Smooth muscle cell of the brain vasculature (primary cell): Measurements from ENCODE around the gene SESN1.

Source experiments
- DNase-seq: peaks from one replicate; pipeline ENCODE4 v3.0.0-alpha.2; 2012; ENCODE audit warnings: low read depth, low spot score

Gene SESN1

GRCh38 chr6:109029313-109029712, 65.3 kb downstream of the SESN1 start:
- no peak for DNase-seq

DNA sequence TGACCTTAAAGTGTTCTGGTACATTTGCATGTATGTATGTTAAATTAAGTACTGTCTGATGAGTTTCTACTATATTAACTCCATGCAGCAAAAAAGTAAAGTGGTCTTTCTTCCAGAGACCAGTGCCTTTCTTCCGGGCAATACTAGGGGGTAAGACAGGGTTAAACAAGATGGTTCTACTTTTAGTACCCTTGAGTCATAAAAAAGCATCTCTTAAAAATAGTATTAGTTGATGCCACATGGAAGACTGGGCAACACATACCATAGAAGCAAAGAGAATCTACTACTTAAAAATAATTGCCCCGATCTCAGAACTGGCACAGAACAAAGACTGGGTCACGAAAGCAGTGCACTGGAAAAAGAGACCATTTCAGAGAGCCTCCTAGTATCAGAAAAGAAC, 66.2 kb downstream of the SESN1 start:
- no peak for DNase-seq

GRCh38 chr6:109027964-109028363, 66.7 kb downstream of the SESN1 start:
- no peak for DNase-seq

GRCh38 chr6:109025639-109026038, 69.0 kb downstream of the SESN1 start:
- no peak for DNase-seq

DNA sequence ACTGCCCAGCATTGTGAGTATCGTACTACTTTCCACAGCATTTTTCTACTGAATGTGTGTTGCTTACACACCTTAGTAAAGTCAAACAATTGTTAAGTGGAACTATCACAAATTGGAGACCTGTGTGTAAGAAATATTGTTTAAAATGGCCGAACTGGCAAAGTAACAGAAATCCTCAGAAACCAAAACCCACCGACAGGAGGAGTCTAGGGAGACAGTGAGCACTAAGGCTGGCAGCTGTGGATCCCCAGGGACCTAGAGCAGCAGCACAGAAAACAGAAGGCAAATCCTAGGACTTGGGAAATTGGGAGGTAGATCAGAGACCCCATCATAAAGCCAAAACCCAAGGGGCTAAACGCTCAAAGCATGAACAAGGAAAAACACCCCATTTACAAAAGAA, 69.9 kb downstream of the SESN1 start:
- no peak for DNase-seq

DNA sequence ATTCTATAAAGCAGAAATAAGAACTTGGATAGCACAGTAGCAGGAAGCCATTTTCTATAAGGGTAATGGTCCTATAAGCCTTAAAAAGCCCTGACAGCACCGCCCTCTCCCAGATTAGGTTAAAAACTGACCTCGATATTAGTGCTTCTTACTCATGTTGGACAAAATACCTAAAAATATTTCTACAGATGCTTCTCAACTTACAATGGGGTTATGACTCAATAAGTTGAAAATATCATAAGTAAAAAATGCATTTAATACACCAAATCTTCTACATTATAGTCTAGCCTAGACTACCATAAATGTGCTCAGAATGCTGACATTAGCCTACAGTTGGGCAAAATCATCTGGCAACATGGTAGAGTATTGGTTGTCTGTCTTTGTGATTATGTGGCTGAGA, 70.3 kb downstream of the SESN1 start:
- DNase-seq: no peak

- no peak for DNase-seq
These were observed 71.2 kb downstream of the SESN1 start for GRCh38 chr6:109023356-109023925.

DNA sequence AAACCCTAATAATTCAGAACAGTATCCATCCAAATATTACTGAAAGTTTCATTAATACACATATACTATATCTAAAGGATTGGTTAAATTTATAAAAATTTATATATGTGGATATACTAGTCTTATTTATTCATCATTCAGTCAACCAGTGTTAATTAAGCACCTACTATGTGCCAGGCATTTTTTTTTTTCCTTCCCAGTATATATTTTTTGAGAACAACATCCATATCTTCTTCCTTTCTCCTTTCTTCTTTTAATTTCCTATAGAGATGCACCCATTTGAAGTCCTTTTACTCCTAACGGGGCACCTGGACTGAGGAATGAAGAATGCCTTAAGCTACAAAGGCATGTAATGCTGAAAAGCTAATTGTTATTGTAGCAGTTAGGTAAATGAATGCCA, 72.8 kb downstream of the SESN1 start:
- no peak for DNase-seq

DNA sequence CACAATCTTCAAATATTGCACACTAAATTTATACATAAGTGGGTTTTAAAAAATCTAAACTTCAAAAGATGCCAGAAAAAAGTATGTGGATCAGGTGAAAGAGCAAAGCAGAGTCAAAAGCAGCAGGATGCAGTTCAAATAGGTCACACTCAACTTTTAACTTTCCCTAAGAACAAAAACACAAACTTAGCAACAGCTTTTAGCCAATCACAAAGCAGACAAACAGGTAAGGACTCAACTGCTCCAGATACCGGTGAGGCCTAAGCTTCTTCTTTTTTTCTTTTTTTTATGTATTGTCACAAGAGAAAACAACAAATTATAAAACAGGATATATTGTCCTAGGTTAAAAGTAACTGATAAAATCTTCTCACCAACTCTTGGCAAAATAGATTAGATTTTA, 74.7 kb downstream of the SESN1 start:
- no peak for DNase-seq

DNA sequence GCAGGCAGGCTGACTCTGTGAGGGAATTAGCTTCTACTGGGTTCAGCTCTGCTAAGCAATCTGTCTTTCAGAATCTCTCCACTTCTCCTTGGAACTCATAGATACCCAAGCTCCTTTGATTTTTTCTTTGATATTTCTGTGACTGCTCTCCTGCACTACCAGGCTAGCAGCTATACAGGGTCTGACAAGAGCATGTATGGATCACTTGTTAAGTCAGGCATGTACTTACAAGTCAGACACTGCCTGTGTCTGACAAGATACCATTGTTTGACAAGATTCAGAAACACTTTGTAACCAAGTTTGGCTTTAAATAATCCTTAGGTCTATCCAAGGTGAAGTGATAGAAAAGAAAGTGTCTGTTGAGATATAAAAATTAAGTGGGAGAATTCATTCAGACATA, 79.5 kb downstream of the SESN1 start:
- DNase-seq: no peak

DNA sequence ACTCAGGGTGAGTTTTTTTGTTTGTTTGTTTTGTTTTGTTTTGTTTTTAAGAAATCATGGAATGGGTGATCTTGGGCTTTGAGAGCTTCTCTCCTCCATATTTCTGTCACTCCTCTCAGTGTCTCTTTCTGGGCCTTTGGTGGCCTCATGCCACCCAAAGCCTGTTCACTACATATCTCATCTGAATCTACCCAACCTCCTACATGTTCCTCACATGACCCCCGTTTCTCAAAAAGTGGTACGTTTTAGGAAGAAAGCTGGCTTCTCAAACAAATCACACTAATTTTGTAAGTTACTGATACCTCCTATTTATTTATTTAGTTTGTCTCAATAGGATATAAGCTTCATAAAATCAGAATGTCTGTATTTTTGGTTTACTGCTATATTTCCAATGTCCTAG, 80.0 kb downstream of the SESN1 start:
- DNase-seq: no peak

DNA sequence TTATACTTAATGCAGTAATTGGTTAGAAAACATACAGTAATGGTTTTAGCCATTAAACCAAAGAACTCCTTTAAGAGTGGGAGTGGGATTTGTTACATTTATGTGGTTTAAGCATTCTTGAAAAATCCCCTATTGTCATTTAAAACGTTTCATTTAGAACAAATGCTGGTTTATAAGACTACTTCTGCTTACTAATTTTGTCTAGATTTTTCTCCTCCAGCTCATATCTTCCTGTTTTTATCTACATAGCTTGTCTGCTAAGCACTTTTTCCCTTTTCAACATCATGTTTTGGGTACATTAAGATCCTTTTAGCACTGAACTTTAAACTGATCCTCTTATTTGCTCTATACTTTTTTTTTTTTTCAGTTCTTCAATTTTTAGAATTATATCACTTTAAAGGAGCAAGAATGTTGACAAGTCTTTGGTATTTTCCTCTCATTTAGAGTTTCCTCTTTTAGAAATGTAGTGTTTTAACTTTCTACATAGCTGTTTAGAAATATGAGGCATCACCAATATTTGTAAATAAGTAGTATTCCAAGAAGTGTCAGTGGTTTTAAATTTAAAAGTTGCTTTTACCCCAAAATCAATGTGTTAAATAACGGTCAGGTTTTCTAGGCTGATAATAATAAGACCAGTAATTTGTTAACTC, 80.9 kb downstream of the SESN1 start:
- DNase-seq: no peak

DNA sequence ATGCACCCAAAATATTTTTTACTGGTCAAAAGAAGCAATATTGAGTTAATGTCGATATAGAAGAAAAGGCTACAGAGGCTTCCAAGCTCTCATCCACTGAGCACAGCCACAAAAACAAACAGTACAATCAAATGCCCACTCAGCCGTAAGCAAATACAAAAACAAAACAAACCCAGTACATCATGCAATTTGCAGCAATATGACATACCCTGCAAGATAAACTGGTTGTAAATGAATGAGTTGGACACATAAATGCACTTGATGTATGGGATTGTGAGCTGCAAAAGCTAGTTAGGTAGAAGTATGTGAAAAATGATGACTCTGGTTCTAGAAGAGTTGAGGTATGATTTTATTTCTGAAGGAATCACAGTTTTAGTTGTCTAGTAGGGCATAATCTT, 83.9 kb downstream of the SESN1 start:
- DNase-seq: no peak

DNA sequence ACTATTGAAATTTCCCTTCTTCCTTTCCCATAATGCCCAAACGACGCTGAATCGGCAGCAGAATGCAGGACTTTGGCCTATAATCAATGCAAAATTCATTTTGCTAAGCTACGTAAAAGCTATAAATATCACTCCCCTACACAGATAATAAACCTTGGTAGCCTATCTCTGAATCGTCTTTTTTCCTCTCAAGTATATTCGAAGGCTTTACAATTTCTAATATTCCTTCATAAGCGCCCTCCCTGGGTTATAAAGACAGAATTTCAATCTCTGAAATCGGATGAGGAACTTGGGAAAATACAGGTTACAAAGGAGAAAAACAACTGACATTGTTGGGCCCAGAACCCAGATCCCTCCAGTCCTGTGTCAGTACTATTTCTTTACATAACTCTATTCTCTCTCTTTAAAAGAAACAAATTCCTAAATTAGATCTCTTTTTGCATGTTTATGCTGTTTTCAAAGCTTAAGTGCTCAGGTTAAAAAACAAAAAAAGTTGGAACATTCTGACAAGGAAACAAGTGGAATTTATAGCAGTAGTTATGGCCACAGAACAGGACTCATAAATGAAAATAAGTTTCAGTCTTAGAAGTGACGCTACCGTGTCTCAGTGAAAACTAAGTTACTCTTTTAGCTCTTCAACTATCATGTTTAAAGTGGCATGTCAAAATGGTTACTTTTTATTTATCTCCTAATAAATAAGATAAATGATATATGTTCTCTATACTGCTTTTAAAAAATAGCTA, 84.5 kb downstream of the SESN1 start:
- DNase-seq: no peak

DNA sequence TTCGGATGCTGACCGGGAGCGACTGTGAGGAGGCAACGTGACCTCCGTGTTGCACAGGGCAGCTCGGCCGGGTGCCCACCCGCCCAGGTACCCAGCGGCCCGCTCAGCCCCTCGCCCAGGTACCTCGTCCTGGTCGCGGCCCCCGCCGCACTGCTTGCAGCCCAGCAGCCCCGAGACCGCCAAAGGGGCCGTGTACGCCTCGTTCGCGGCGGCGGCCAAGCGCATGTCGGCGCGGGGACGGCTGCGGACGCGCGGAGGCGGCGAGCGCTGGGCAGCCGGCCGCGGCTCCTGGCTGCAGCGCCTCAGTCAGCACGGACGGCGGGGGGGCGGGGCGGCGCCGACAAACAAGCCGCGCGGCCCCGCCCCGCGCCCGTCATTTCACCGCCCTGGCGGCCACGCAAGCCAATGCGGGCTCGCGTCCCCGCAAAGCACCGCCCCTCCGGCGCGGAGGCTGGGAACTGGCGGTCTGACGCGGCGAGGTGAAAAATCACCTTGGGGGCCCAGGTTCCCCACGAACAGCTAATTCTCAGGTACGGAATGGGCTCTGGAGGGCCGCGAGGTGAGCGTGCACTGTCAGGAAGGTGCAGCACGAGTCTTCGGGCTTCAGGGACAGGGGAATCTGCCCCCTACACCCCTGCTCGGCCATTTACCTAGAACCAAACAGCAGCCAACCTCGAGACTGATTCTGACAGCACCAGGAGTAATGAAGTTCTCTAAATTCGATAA, 85.2 kb downstream of the SESN1 start:
- peak; percentile 73 for DNase-seq

- DNase-seq: no peak
These were observed 86.0 kb downstream of the SESN1 start for GRCh38 chr6:109008537-109009235.

GRCh38 chr6:109008054-109008453, 86.6 kb downstream of the SESN1 start:
- DNase-seq: no peak

- no peak for DNase-seq
These were observed 87.1 kb downstream of the SESN1 start for GRCh38 chr6:109007521-109007920.

GRCh38 chr6:109006818-109007217, 87.8 kb downstream of the SESN1 start:
- no peak for DNase-seq

- DNase-seq: no peak
These were observed 91.8 kb downstream of the SESN1 start for GRCh38 chr6:109002882-109003281.

- no peak for DNase-seq
These were observed 92.5 kb downstream of the SESN1 start for GRCh38 chr6:109002051-109002697.
